Pancreas (tissue), 10 donors: ENCODE data around the gene SHISA3. TPM values are rescaled to one million over a fixed set of nuclear protein-coding genes. Genes with fewer than 3 reads are reported as not detected.

Experiments used
- ATAC-seq, 4 donors: fragments of 200-7000 bp; cut with Tn5 transposase; one replicate each; pipeline versions ENCODE4 v1.8.0 to v1.9.1; 2020; ENCODE audit warnings: mild to moderate bottlenecking in 4 of 4, moderate library complexity in 4 of 4
- DNase-seq, 6 donors: peaks; one replicate each; pipeline ENCODE4 v3.0.0-alpha.2; 2020
- FAIRE-seq: peaks from 2 replicates; lab custom pipeline; 2012; peaks lifted over from hg19 to GRCh38; lab: Jason Lieb, UNC
- H3K27ac ChIP-seq, 4 donors: fragments of 200-600 bp; sonication (generic); 1 replicate in 3 of 4; 2 replicates in 1 of 4; pipeline versions ENCODE4 v1.5.0 to v1.8.0; 2020
- H3K27me3 ChIP-seq, 4 donors: fragments of 200-600 bp; one replicate each; pipeline ENCODE4 v1.8.0; 2021
- H3K36me3 ChIP-seq, 3 donors: fragments of 200-600 bp; sonication (generic) in 1 of 3; one replicate each; pipeline versions ENCODE4 v1.5.0 to v1.8.0; 2020 to 2021
- H3K4me1 ChIP-seq, 3 donors: fragments of 200-600 bp; one replicate each; pipeline ENCODE4 v1.8.0; 2021
- H3K4me3 ChIP-seq, 4 donors: fragments of 200-600 bp; sonication (generic) in 2 of 4; one replicate each; pipeline versions ENCODE4 v1.5.0 to v1.8.0; 2020 to 2021
- H3K9me3 ChIP-seq, 4 donors: fragments of 200-600 bp; one replicate each; pipeline ENCODE4 v1.8.0; 2021
- CTCF ChIP-seq, 4 donors: fragments of 200-600 bp; sonication (generic) in 3 of 4; IDR thresholded peaks; one replicate each; pipeline versions ENCODE4 v1.5.0 to v1.8.0; 2021; ENCODE audit warnings: antibody characterized with exemption in 4 of 4
- WGBS, 2 donors: extraction: QIAGEN DNeasy Blood & Tissue Kit; methylation state at CpG; one replicate each; pipeline ENCODE4 v1.1.7; 2013; 5-methylcytosine and 5-hydroxymethylcytosine counted together
- intact Hi-C, 3 donors: fragments of 100-400 bp; cut with DNase I; formaldehyde crosslinking; loops; one replicate each; pipeline versions ENCODE4 v1.11.1 to v1.14.2; 2022
- polyA plus RNA-seq, 2 donors: library from polyadenylated mRNA; stranded (reverse); fragments of 200-250 nt; gene quantifications; one replicate each; pipeline ENCODE4 v1.2.3, GENCODE V29; 2013
- total RNA-seq, 6 donors: library from RNA; stranded (reverse); fragmentation: NEBNext Ultra II Directional in 4 of 6; extraction: Animal tissue kit (Norgen Biotek cat#: 25700) in 4 of 6; gene quantifications; one replicate each; pipeline versions ENCODE4 v1.2.1 to v1.2.4, GENCODE V29; 2021 to 2023
- donor health status: healthy with polysubstance abuse.
- donor health status: DM: no; HTN: no; CAD: no; lungs with moderate emphysema.
- donor health status: DM: no; HTN: no; CAD: no.
- donor health status: control.
- donor health status: control.
- donor health status: Bipolar disorder and iron deficiency.
- donor health status: DM: yes; HTN: yes; CAD: no.
- donor health status: DM: no; HTN: no; CAD: no.
- donor health status: DM: no; HTN: no; CAD: no.
- donor health status: DM: yes; HTN: yes; CAD: no.

The SHISA3 gene
- total and polyA plus RNA-seq, 8 donors, result 0.07 to 0.43 (median 0.16) TPM; not detected in 3

GRCh38 chr4:42352049-42352448 is 45.2 kb upstream of the SHISA3 start:
- no peak for FAIRE-seq
- H3K4me3 ChIP-seq, result no peak overlapping the region
- no peaks in the 10 kb centered on the region for H3K4me1 ChIP-seq
- intact Hi-C loops, result no loop called here
- no peaks in the 10 kb centered on the region for H3K27me3 ChIP-seq
- no peak for TF ChIP-seq CTCF (IDR thresholded peaks at IDR 0.05)
- no peak overlapping the region for H3K27ac ChIP-seq
- no peaks in the 10 kb centered on the region for H3K36me3 ChIP-seq
- no peak for DNase-seq
- no peaks in the 10 kb centered on the region for H3K9me3 ChIP-seq
- ATAC-seq, result no peak
- WGBS, 2 donors, result 54 to 65% methylated on average over 3 of the region's 3 CpGs

- no peaks in the 10 kb centered on the region for H3K4me1 ChIP-seq
- no peaks in the 10 kb centered on the region for H3K27me3 ChIP-seq
- no peak for ATAC-seq
- no peak for TF ChIP-seq CTCF (IDR thresholded peaks at IDR 0.05)
- FAIRE-seq, result no peak
- intact Hi-C loops, result no loop called here
- H3K27ac ChIP-seq, result no peak overlapping the region
- H3K9me3 ChIP-seq, result no peaks in the 10 kb centered on the region
- H3K36me3 ChIP-seq, result no peaks in the 10 kb centered on the region
- no peak for DNase-seq
- H3K4me3 ChIP-seq, result no peak overlapping the region
- WGBS, 2 donors, result 81 to 92% methylated on average over 5 of the region's 5 CpGs
Observed at GRCh38 chr4:42357325-42357724, 40.0 kb upstream of the SHISA3 start.

- no peak for FAIRE-seq
- TF ChIP-seq CTCF (IDR thresholded peaks at IDR 0.05), result no peak
- 14% methylated on average over 5 of the region's 5 CpGs for WGBS, 2 donors
- Histone ChIP-seq H3K27ac (no peak overlapping the region), H3K27me3 (no peaks in the 10 kb centered on the region), H3K4me3 (peak overlapping the region in 1 of 4 donors; percentile 15), H3K4me1 (no peaks in the 10 kb centered on the region), H3K36me3 (no peaks in the 10 kb centered on the region), H3K9me3 (no peaks in the 10 kb centered on the region)
- DNase-seq, result no peak
- ATAC-seq, result peak in 2 of 4 donors; percentile 30 to 40
- intact Hi-C loops, result loop anchor here in 2 of 3 donors (10.0 kb wide), 2 partner anchors 155 to 165 kb away; no protein-coding TSS in a partner anchor
Observed at GRCh38 chr4:42359711-42360110, 37.6 kb upstream of the SHISA3 start.

GRCh38 chr4:42360256-42360669 is 37.0 kb upstream of the SHISA3 start:
- no peak for FAIRE-seq

More at GRCh38 chr4:42360256-42360669, 37.0 kb upstream of the SHISA3 start:
- Histone ChIP-seq H3K27ac (no peak overlapping the region), H3K4me3 (no peak overlapping the region), H3K36me3 (no peaks in the 10 kb centered on the region), H3K27me3 (no peaks in the 10 kb centered on the region), H3K9me3 (no peaks in the 10 kb centered on the region), H3K4me1 (no peaks in the 10 kb centered on the region)
- ATAC-seq, result peak in 2 of 4 donors; percentile 56 to 79
- DNase-seq, result no peak
- WGBS, 2 donors, result 14 to 28% methylated on average over 2 of the region's 2 CpGs
- intact Hi-C loops, result loop anchor here in 2 of 3 donors (10.0 kb wide), 2 partner anchors 155 to 165 kb away; no protein-coding TSS in a partner anchor
- TF ChIP-seq CTCF (IDR thresholded peaks at IDR 0.05), result no peak
